DMS 273 (cell line): Measurements from ENCODE around the gene HLA-E.
A peak's percentile ranks its signal among the peaks of the same experiment; 100 is the strongest.
"Not testable (repeated sequence)": the region's sequence is repeated elsewhere in the genome, so short reads cannot be mapped to it uniquely, and the experiment has no call there.

Source experiments
- DNase-seq: peaks from one replicate; lab custom pipeline; 2025; ENCODE audit not compliant: unreplicated experiment; lab: John Stamatoyannopoulos, UW

Gene HLA-E

GRCh38 chr6:30489081-30490025, at the start of gene HLA-E:
Gene HLA-E, plus strand, starts transcription at chr6:30489509. Its CDS starts 23 bp downstream, at chr6:30489532.
- DNase-seq: peak; percentile 99

- no peak for DNase-seq
Measured at GRCh38 chr6:30441171-30441570, 48.1 kb upstream of the HLA-E start.

DNA sequence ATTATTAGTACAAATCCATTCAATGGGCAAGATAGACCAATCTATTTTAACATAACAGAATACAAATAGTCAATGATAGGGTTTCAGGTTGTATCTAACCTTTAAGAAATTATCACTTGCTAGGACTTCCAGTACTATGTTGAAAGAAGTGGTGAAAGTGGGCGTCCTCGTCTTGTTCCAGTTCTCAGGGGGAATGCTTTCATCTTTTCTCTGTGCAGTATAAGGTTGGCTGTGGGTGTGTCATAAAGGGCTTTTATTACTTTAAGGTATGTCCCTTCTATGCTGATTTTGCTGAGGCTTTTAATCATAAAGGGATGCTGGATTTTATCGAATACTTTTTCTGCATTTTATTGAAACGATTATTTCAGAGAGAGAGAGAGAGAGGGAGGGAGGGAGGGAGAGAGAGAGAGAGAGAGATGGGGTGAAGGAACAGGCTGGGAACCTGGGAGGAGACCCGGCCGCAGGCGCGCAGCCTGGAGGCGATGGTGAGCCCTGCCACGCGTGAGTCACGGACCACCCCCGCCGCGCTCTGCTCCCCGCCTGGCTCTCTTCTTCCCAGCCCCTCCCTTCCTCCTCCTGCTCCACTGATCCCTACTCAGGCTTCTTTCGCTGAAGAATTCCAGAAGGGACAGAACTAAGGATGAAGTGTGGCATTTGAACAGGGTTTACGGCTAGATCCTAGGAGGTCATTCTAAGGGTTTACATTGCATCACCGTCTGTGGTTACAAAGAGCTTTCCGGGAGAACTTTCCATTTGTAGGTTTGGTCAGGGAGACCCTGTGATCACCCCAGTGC, 45.5 kb upstream of the HLA-E start:
- DNase-seq: no peak

DNA sequence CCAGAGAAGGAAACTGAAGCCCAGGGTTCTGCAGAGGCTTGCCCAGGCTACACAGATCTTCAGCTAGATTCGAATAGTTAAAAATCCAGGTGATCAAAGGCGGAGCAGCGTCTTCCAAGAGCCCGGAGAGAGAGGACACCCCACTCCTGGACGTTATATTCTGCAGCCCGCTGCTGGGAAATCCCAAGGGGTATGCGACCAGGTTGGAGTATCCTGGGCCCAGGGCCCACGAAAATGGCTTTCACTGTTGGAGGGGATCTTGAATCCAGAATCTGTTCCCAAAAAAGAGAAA, 44.9 kb upstream of the HLA-E start:
- no peak for DNase-seq

- no peak for DNase-seq
Measured at GRCh38 chr6:30446259-30446658, 43.0 kb upstream of the HLA-E start.

- DNase-seq: peak; percentile 72
Measured at GRCh38 chr6:30447237-30447636, 42.1 kb upstream of the HLA-E start.

- no peak for DNase-seq
Measured at GRCh38 chr6:30450548-30450908, 38.8 kb upstream of the HLA-E start.

- peak; percentile 26 for DNase-seq
Measured at GRCh38 chr6:30450909-30451841, 38.1 kb upstream of the HLA-E start.

- DNase-seq: no peak
Measured at GRCh38 chr6:30452736-30453507, 36.4 kb upstream of the HLA-E start.

- peak; percentile 96 for DNase-seq
Measured at GRCh38 chr6:30453508-30454116, 35.7 kb upstream of the HLA-E start.

DNA sequence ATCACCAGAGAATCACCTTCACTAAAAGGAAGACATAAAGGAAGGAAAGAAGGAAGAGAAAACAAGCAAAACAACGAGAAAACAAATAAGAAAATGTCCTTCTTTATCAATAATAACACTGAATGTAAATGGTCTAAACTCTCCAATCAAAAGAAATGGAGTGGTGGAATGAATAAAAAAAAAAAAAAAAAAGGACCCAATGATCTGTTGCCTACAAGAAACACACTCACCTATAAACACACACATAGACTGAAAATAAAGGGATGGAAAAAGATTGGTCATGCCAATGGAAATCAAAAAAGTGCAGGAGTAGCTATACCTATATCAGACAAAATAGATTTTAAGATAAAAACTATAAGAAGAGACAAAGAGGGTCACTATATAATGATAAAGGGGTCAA, 30.2 kb upstream of the HLA-E start:
- DNase-seq: no peak

- DNase-seq: no peak
Measured at GRCh38 chr6:30461055-30461454, 28.3 kb upstream of the HLA-E start.

DNA sequence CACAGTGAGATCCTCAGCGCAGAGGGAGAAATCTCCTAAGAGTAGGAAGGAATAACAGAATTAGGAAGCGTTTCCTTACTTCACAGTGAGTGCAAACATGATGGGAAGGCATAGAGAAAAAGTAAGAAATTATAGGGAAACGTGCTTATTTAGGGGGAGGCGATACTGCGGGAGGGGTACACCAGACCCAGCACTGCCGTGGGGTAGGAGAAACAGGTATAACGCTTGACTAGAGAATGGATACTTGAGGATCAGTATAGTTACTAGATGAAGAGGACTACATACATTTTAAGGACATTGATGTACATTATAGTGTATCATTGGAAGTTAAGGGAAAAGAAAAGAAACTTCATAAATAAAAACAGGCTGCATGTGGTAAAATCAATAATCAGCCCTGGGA, 26.8 kb upstream of the HLA-E start:
- DNase-seq: no peak

DNA sequence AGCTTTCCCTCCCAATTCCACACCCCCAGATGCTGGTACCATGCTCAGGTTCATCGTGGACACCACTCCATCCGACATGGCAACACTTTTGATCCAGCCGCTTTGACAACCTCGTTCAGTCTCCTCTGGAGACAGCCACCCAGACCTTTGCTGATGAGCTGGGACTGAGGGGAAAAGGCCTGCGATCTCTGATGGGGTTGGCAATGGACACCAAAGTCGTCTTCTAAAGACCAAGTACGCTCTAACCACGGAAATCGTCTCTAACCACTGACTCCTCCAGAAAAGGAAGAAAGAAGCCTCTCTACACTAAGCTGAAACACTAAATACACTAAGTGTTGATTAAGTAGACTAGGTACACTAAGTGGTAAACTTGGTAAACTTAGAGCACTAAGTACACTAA, 26.1 kb upstream of the HLA-E start:
- DNase-seq: no peak

GRCh38 chr6:30463651-30464618, 25.4 kb upstream of the HLA-E start:
- peak; percentile 40 for DNase-seq

GRCh38 chr6:30465595-30466306, 23.6 kb upstream of the HLA-E start:
- DNase-seq: no peak

- no peak for DNase-seq
Measured at GRCh38 chr6:30470968-30471367, 18.3 kb upstream of the HLA-E start.

DNA sequence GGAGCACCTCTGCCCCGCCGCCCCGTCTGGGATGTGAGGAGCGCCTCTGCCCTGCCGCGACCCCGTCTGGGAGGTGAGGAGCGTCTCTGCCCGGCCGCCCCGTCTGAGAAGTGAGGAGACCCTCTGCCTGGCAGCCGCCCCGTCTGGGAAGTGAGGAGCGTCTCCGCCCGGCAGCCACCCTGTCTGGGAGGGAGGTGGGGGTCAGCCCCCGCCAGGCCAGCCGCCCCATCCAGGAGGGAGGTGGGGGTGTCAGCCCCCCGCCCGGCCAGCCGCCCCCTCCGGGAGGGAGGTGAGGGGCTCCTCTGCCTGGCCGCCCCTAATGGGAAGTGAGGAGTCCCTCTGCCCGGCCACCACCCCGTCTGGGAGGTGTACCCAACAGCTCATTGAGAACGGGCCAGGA, 14.2 kb upstream of the HLA-E start:
- DNase-seq: not testable (repeated sequence)
